Stomach (tissue), 9 donors: ENCODE measurements around the gene CFAP97D1. TPM values are rescaled to one million over a fixed set of nuclear protein-coding genes. Genes with fewer than 3 reads are reported as not detected.

Source experiments
- DNase-seq, 2 donors: peaks; one replicate each; pipeline versions ENCODE4 v3.0.0 to v3.0.0-alpha.2; 2013 to 2019
- H3K27ac ChIP-seq, 5 donors: fragments of 200-600 bp in 4 of 5; sonication (generic) in 4 of 5; one replicate each; pipeline ENCODE4 v1.5.1; 2013 to 2019; ENCODE audit warnings: mild to moderate bottlenecking in 1 of 5, moderate library complexity in 1 of 5
- H3K27me3 ChIP-seq, 3 donors: fragments of 200-600 bp; sonication (generic); one replicate each; pipeline ENCODE4 v1.5.1; 2017 to 2019; ENCODE audit warnings: mixed run types in 1 of 3
- H3K36me3 ChIP-seq, 4 donors: fragments of 200-600 bp; sonication (generic); 1 replicate in 3 of 4; 2 replicates in 1 of 4; pipeline ENCODE4 v1.5.1; 2016 to 2019
- H3K4me1 ChIP-seq, 4 donors: fragments of 200-600 bp; sonication (generic); one replicate each; pipeline ENCODE4 v1.5.1; 2016 to 2019
- H3K4me3 ChIP-seq, 4 donors: fragments of 200-600 bp; sonication (generic) in 3 of 4; one replicate each; pipeline ENCODE4 v1.5.1; 2016 to 2019; ENCODE audit warnings: mild to moderate bottlenecking in 1 of 4
- H3K9me3 ChIP-seq, 4 donors: fragments of 200-600 bp; sonication (generic); one replicate each; pipeline ENCODE4 v1.5.1; 2016 to 2019
- EP300 ChIP-seq: sonication (generic); formaldehyde crosslinking; IDR thresholded peaks from one replicate; pipeline ENCODE4 v1.6.1; 2017; ENCODE audit warnings: antibody characterized with exemption
- POLR2A ChIP-seq, 4 donors: fragments of 450-650 bp; IDR thresholded peaks; one replicate each; pipeline ENCODE4 v1.6.1; 2016; ENCODE audit warnings: antibody characterized with exemption in 4 of 4, control low read depth in 2 of 4, mild to moderate bottlenecking in 1 of 4, moderate library complexity in 1 of 4
- POLR2AphosphoS5 ChIP-seq, 3 donors: sonication (generic); formaldehyde crosslinking; IDR thresholded peaks; one replicate each; pipeline ENCODE4 v1.6.1; 2016; ENCODE audit warnings: antibody characterized with exemption in 3 of 3
- WGBS, 5 donors: extraction: QIAGEN DNeasy Blood & Tissue Kit in 3 of 5; methylation state at CpG; one replicate each; pipeline versions ENCODE4 v1.1.5 to v1.1.7; 2013 to 2018; 5-methylcytosine and 5-hydroxymethylcytosine counted together
- intact Hi-C: fragments of 100-400 bp; cut with DNase I; formaldehyde crosslinking; loops from one replicate; pipeline ENCODE4 v1.15.1; 2023; ENCODE audit warnings: low total_unique reads
- polyA plus RNA-seq, 3 donors: library from polyadenylated mRNA; stranded (reverse); fragments of 200-250 nt; gene quantifications; one replicate each; pipeline ENCODE4 v1.2.3, GENCODE V29; 2013
- total RNA-seq, 5 donors: library from RNA; depleted of rRNA; stranded (reverse); fragments of >200 nt; gene quantifications; one replicate each; pipeline versions ENCODE4 v1.1.0 to v1.2.3, GENCODE V29; 2014 to 2016
- TF ChIP-seq, protein P1 (sequence below), 7 experiments: fragments of 450-650 bp in 4 of 7; fragments of 200-600 bp in 3 of 7; sonication (generic) in 3 of 7; IDR thresholded peaks; one replicate each; pipeline ENCODE4 v1.5.1; 2016 to 2019; ENCODE audit warnings: antibody characterized with exemption in 7 of 7, control low read depth in 2 of 7, mild to moderate bottlenecking in 1 of 7
- donor health status: healthy with polysubstance abuse.
- donor health status: Bipolar disorder and iron deficiency.
- donor health status: healthy.

CFAP97D1 gene
- total and polyA plus RNA-seq, 8 donors = not detected

GRCh38 chr17:43799047-43799446, 18.8 kb downstream of the CFAP97D1 start:
- TF ChIP-seq POLR2A (IDR thresholded peaks at IDR 0.05) (no peak), EP300 (no peak), POLR2AphosphoS5 (IDR thresholded peaks at IDR 0.05) (no peak)
- TF ChIP-seq, protein P1, sequence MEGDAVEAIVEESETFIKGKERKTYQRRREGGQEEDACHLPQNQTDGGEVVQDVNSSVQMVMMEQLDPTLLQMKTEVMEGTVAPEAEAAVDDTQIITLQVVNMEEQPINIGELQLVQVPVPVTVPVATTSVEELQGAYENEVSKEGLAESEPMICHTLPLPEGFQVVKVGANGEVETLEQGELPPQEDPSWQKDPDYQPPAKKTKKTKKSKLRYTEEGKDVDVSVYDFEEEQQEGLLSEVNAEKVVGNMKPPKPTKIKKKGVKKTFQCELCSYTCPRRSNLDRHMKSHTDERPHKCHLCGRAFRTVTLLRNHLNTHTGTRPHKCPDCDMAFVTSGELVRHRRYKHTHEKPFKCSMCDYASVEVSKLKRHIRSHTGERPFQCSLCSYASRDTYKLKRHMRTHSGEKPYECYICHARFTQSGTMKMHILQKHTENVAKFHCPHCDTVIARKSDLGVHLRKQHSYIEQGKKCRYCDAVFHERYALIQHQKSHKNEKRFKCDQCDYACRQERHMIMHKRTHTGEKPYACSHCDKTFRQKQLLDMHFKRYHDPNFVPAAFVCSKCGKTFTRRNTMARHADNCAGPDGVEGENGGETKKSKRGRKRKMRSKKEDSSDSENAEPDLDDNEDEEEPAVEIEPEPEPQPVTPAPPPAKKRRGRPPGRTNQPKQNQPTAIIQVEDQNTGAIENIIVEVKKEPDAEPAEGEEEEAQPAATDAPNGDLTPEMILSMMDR (IDR thresholded peaks at IDR 0.05) = no peak
- Histone ChIP-seq H3K4me3 (no peak overlapping the region), H3K27ac (no peak overlapping the region), H3K36me3 (peaks cover 0 to 23% (median 13%) of the 10 kb centered on the region in 4 donors), H3K27me3 (no peaks in the 10 kb centered on the region), H3K9me3 (no peaks in the 10 kb centered on the region), H3K4me1 (no peaks in the 10 kb centered on the region)
- DNase-seq = no peak
- intact Hi-C loops = no loop called here
- 77 to 87% (median 83%) methylated on average over 2 of the region's 2 CpGs for WGBS, 5 donors

GRCh38 chr17:43800736-43801135, 20.5 kb downstream of the CFAP97D1 start:
- no peak for TF ChIP-seq EP300
- TF ChIP-seq, protein P1 (IDR thresholded peaks at IDR 0.05) = no peak
- no peak for TF ChIP-seq POLR2AphosphoS5 (IDR thresholded peaks at IDR 0.05)
- no peak for TF ChIP-seq POLR2A (IDR thresholded peaks at IDR 0.05)

DNA sequence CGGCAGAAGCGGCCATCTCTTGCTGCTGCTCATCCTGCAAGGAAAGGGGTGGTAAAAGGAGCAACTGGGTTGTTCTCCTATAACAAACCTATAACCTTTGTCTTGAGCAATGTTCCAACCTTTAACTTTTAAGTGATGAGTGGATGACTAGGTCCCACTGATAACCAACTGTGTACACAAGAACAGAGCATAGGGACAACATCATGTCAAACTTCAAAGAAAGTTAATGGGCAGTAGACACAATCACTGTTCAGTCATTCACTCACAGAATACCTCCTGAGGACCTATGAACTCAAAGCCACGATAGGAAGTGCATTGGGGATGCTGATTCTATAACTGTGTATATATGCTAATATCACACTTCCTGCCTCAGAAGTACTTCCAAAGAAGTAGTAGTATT, 21.6 kb downstream of the CFAP97D1 start:
- no peak overlapping the region for H3K27ac ChIP-seq
- no peaks in the 10 kb centered on the region for H3K4me1 ChIP-seq
- intact Hi-C loops = no loop called here
- 70 to 83% (median 78%) methylated on average over 3 of the region's 3 CpGs for WGBS, 5 donors
- no peak overlapping the region for H3K4me3 ChIP-seq
- H3K27me3 ChIP-seq = no peaks in the 10 kb centered on the region
- no peaks in the 10 kb centered on the region for H3K9me3 ChIP-seq
- TF ChIP-seq POLR2A (IDR thresholded peaks at IDR 0.05) (no peak), POLR2AphosphoS5 (IDR thresholded peaks at IDR 0.05) (no peak), EP300 (no peak)
- TF ChIP-seq, protein P1 (IDR thresholded peaks at IDR 0.05) = no peak
- no peak for DNase-seq
- H3K36me3 ChIP-seq = peaks cover 0 to 31% (median 17%) of the 10 kb centered on the region in 4 donors

More at GRCh38 chr17:43800736-43801135, 20.5 kb downstream of the CFAP97D1 start:
- Histone ChIP-seq H3K27ac (no peak overlapping the region), H3K9me3 (no peaks in the 10 kb centered on the region), H3K4me1 (no peaks in the 10 kb centered on the region), H3K4me3 (no peak overlapping the region), H3K27me3 (no peaks in the 10 kb centered on the region), H3K36me3 (peaks cover 0 to 26% (median 14%) of the 10 kb centered on the region in 4 donors)
- DNase-seq = no peak
- WGBS, 5 donors = 84 to 94% (median 91%) methylated on average over 3 of the region's 3 CpGs
- intact Hi-C loops = no loop called here

DNA sequence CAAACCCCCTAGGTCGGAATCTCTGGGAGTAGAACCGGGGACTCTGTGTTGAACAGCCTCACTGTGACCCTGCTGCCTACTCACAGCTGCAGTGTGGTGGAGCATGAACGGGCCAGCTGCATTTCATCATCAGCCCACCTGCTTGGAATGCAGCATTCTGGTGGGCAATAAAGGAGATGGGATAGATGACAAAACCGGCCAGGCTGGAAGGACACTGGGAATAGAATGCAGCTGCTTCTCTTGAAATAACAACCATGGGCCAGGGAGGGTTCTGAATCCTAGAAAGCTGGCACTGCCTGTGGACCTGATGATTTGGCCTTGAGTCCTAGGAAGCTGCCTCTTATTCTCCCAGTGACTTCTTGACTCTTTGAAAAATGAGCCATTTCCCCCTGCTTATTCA, 23.5 kb downstream of the CFAP97D1 start:
- intact Hi-C loops = no loop called here
- no peak for DNase-seq
- H3K4me3 ChIP-seq = no peak overlapping the region
- WGBS, 5 donors = 61 to 76% (median 71%) methylated on average over 4 of the region's 4 CpGs
- no peaks in the 10 kb centered on the region for H3K9me3 ChIP-seq
- peaks cover 3 to 50% (median 30%) of the 10 kb centered on the region in 4 donors for H3K36me3 ChIP-seq
- TF ChIP-seq EP300 (no peak), POLR2A (IDR thresholded peaks at IDR 0.05) (no peak), POLR2AphosphoS5 (IDR thresholded peaks at IDR 0.05) (no peak)
- TF ChIP-seq, protein P1 (IDR thresholded peaks at IDR 0.05) = no peak
- H3K27me3 ChIP-seq = no peaks in the 10 kb centered on the region
- H3K4me1 ChIP-seq = no peaks in the 10 kb centered on the region
- H3K27ac ChIP-seq = no peak overlapping the region
